Stimulated activated CD4-positive, alpha-beta T cell treated with anti-CD3 and anti-CD28 coated beads, Interleukin-1b, Interleukin-23, amount 100 ng/mL, for 24 hours (primary cell): ENCODE data around the gene VSIG10L.
A peak's percentile ranks its signal among the peaks of the same experiment; 100 is the strongest.

Experiments used
- DNase-seq, 4 experiments: peaks; one replicate each; pipeline ENCODE4 v3.0.0-alpha.2; 2020; ENCODE audit warnings: low read depth in 4 of 4, low spot score in 1 of 4

The VSIG10L gene

DNA sequence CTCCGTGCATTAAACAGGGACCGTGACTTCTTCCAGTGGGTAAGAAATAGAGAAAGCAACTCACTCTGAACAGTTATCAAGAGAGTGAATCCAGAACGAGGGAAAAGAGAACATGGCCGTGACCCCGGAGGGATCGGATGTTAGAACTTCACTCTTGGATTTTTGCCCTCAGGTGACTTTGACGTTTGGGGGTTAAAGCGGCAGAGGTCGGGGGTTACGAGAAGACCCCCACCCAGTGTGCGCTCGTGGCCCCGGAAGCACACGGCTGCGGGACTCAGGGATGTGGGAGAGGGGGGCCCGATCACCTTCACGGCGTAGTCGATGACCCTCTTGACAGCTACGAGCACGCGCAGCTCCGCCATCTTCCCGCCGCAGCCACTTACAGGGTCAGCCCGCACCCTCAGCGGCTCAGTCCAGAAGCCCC lies 24.0 kb upstream of the VSIG10L start, which contains the start of gene ETFB:
Gene ETFB (minus strand): TSS at position 424 of the 424 bp plus-strand sequence. CDS start 62 bp downstream, at position 362.
- no peak for DNase-seq

GRCh38 chr19:51365211-51365964 lies 23.4 kb upstream of the VSIG10L start:
- no peak for DNase-seq

- DNase-seq = no peak
Observed at GRCh38 chr19:51364200-51365106, 22.5 kb upstream of the VSIG10L start.

GRCh38 chr19:51361239-51361638 lies 19.3 kb upstream of the VSIG10L start:
- DNase-seq = no peak

GRCh38 chr19:51359294-51359693 lies 17.4 kb upstream of the VSIG10L start:
- DNase-seq = no peak

DNA sequence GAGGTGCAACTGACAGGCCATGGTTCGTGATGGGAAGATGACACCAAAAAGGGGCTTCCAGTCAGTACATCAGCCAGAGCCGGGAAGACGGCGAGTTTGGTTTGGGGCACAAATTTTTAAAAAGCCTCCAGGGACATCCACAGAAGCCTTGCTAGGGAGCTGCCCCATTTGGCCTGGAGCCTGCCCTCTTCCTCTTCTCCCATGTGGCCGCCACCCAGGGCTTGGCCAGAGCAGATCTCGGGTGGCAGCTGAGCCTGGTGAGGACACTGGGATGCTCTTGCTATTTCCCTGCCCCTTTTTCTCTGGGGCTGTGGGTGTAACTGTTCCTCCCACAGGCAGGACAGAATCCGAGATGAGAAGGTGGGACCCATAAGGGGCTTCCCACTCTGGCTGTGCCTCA lies 16.0 kb upstream of the VSIG10L start:
- DNase-seq = no peak

DNA sequence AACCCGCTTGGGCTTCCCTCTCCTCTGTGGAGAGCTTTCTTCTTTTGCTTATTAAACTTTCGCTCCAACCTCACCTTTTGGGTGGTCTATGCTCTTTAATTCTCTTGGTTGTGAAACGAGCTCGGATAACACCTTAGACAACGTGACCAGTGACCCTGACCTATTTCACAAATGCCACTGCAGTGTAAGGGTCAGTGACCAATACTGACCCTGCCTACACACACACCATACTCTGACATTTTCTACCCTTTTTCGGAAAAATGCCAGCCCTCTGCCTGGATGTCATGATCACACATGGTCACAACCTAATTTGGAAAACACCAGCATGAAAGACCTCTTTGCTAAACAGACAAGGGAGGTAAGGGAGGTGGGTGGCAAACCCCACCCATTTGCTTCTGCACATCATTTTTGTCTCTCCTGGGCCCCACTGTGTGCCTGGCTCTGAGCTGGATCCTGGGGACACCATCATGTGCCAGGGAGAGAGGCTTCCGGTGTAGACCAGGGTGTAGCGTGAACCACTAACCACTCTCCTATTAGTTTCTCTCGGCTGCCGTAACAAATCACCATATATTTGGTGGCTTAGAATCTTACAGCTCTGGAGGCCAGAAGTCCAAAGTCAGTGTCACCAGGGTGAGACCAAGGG lies 14.3 kb upstream of the VSIG10L start:
- no peak for DNase-seq

- DNase-seq = no peak
Observed at GRCh38 chr19:51354742-51355148, 12.8 kb upstream of the VSIG10L start.

GRCh38 chr19:51354103-51354741 lies 12.3 kb upstream of the VSIG10L start:
- DNase-seq = no peak

- DNase-seq = no peak
Observed at GRCh38 chr19:51352783-51353360, 10.9 kb upstream of the VSIG10L start.

DNA sequence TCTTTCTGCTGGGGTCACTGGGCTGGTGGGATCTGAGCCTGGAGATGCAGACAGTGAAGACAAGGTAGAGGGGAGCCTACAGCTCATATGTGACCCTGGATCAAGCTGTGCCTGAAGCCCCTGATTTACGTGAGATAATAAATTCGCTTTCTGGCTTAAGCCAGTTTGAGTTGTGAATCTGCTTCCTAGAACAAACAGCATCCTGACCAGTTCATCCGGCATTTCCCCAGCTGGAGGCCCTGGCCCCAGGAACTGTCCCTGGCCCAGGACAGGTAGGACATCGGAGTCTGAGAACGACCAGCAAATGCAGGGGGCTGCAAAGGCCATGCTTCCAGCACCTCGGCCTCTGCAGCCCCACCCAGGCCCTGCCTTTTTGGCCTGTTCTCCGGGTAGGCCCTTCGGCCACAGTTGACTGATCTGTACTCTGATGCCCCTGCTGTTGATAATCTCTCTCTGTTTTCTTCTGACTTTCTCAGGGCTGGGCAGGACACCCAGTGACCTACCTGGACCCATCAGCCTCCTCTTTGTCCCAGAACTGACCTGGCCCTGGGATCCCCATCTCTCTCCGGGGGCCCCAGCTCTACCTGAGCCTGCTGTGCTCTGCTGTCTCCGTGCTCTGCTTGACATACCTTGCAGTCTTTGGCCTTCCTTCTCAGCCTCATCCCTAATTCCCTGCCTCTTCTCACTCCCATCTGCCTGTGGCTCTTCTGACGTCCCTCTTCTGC lies 9.5 kb upstream of the VSIG10L start:
- no peak for DNase-seq

GRCh38 chr19:51347209-51347928 lies 5.4 kb upstream of the VSIG10L start:
- no peak for DNase-seq

DNA sequence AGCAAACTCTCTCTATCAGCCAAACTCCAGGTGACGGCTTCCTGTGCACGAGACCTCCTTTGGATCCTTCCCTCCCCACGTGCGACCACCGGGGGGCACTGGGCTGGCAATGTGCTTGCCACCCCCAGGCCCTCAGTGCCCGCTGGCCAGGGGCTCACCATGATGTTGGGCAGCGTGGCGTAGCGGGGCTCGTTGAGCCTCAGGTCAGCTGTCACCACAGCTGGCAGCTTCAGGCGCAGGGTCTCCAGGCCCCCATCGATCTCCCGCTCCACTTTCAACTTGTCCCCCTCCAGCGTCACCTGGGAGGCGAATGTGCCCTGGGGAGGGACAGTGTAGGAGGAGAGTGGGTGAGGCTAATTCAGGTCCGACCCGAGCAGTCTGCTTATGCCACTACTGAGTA lies 4.8 kb upstream of the VSIG10L start:
- DNase-seq = no peak

DNA sequence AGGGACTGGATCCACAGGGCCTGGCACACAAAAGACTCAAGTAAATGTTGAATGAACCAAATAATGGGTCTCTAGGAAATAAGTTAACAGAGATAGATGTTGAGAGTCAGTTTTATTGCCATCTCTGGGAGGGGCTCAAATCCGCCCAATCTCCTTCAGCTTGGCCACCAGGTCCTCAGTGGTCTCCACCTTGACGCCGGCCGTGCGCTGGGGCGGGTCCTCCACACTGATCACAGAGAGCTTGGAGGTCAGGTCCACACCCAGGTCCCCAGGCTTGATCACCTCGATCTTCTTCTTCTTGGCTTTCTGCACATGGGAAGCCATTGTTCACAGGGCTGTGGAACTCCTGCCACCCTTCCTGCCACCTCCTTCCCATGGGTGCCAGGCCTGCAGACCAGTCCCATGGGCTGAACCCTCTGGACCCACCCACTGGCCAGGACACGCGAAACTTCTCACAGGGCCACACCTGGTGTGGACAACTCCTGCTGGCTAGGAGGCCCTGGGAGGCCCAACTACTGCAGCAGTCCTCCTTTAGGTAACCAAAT lies 3.2 kb upstream of the VSIG10L start:
- no peak for DNase-seq

- no peak for DNase-seq
Observed at GRCh38 chr19:51342631-51343569, 961 bp upstream of the VSIG10L start.

DNA sequence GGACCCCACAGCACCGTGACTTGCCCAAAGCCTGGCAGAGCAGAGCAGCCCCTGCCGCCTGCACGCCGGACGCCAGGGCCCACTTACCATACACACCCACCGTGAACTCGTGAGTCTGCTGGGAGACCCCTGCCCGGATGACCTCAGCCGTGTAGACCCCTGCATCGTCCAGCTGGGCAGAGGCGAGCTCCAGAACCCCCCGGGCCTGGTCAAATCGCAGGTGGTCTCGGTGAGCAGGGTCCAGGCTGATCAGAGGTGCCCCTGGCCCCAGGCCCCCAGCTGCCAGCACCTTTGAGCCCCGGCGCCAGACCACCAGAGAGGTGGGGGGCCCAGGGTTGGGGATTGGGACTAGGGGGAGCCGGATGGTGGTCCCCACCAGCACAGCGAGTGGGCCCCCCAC lies 873 bp downstream of the VSIG10L start:
- no peak for DNase-seq

DNA sequence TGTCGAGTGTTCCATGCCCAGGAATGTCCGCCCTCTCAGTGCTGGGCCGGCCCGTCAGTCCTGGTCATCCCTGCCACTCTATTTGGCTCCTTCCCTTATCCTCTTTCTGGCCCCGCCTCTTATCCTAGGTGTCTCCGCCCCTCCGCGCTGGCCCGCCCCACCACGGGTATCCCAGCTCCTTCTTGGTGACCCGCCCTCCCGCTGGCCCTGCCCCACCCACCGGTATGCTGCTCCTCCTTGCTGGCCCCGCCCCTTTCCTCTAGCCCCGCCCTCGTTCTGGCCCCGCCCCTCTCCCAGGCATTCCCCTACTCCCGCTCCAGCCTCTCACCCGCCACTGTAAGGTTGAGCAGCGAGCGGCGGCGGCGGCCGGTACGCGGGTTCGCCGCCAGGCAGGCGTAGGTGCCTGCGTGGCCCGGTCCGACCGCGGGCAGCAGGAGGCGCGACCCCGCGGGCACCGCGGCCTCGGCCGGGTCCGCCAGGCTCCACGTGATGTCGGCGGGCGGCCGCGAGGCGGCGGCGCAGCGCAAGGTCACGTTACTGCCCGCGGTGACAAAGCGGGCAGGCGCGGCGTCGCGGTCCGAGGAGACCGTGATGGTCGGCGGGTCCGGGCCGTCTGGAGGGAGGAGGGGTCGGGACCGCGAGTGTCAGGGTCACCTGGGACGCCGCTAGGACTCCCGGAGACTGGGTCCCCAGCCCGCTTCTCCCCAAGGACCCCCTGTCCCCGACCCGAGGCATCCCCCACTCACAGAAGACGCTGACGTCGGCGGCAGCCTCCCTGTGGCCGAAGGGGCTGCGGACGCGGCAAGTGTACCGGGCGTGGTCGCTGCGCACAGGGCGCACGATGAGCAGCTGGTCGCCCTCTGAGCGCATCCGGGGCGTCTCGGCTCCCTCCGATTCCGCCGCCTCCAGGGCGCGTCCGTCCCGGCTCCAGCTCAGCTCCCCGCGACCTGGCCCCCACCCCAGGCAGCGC lies 2.0 kb downstream of the VSIG10L start:
- DNase-seq = peak; percentile 83 to 97 (median 94)
